GM12878 (cell line): ENCODE results near the gene TMEM207. TPM values are rescaled to one million over a fixed set of nuclear protein-coding genes. Genes with fewer than 3 reads are reported as not detected.

Experiments used
- ATAC-seq: fragments of 200-7000 bp; cut with Tn5 transposase; 3 replicates; pipeline ENCODE4 v1.9.1; 2020; ENCODE audit warnings: mild to moderate bottlenecking, moderate library complexity
- BruUV-seq: library from RNA; stranded (reverse); fragments of 400-500 nt; replicated peaks from 2 replicates; lab custom pipeline; 2021; lab: Mats Ljungman, UMichigan
- CTCF ChIA-PET: fragments of 300-600 bp; sonication (Branson Sonifier 250); formaldehyde crosslinking; extraction: SDS; loops from one replicate; lab custom pipeline; 2021; ENCODE audit warnings: inconsistent platforms; lab: Yijun Ruan, JAX
- POLR2A ChIA-PET: fragments of 350-600 bp; formaldehyde crosslinking; extraction: SDS; loops from one replicate; lab custom pipeline; 2021; ENCODE audit warnings: inconsistent platforms; lab: Charles Lee
- RAD21 ChIA-PET: fragments of 300-600 bp; sonication (Branson Sonifier 250); formaldehyde crosslinking; loops from one replicate; lab custom pipeline; 2023; ENCODE audit warnings: antibody characterized with exemption; ENCODE audit not compliant: unreplicated experiment; lab: Charles Lee
- SMC1A ChIA-PET: fragments of 300-600 bp; sonication (Branson Sonifier 250); formaldehyde crosslinking; loops from one replicate; lab custom pipeline; 2023; ENCODE audit not compliant: unreplicated experiment, uncharacterized antibody; lab: Charles Lee
- DNase-seq: peaks from one replicate; pipeline ENCODE4 v3.0.0-alpha.2; 2011; ENCODE audit warnings: low read depth, low spot score
- FAIRE-seq: peaks from 3 replicates; lab custom pipeline; 2011; peaks lifted over from hg19 to GRCh38; lab: Jason Lieb, UNC
- H2AFZ ChIP-seq: 2 replicates; pipeline ENCODE4 v1.6.0; 2011; ENCODE audit warnings: low read depth, low read length, control low read depth; ENCODE audit not compliant: control insufficient read depth
- H3K27ac ChIP-seq: 2 replicates; pipeline ENCODE4 v1.5.1; 2011; ENCODE audit warnings: control low read depth; ENCODE audit not compliant: control insufficient read depth, insufficient read depth
- H3K27me3 ChIP-seq, 2 experiments: replicated peaks in 1 of 2; 2 replicates each; pipeline versions ENCODE4 v1.6.0 to v1.6.1; 2011; ENCODE audit warnings: low read length in 1 of 2; ENCODE audit not compliant: control insufficient read depth in 2 of 2, insufficient read depth in 2 of 2
- H3K36me3 ChIP-seq, 2 experiments: 2 replicates each; pipeline ENCODE4 v1.5.1; 2011; ENCODE audit warnings: low read length in 1 of 2; ENCODE audit not compliant: control insufficient read depth in 2 of 2, insufficient read depth in 2 of 2
- H3K4me1 ChIP-seq: 2 replicates; pipeline ENCODE4 v1.6.1; 2011; ENCODE audit warnings: mild to moderate bottlenecking, low read length, moderate library complexity, mixed read lengths; ENCODE audit not compliant: control insufficient read depth, insufficient read depth
- H3K4me2 ChIP-seq: 2 replicates; pipeline ENCODE4 v1.6.0; 2011; ENCODE audit warnings: control low read depth; ENCODE audit not compliant: control insufficient read depth, insufficient read depth
- H3K4me3 ChIP-seq: fragments of 200-600 bp; sonication (generic); 2 replicates; pipeline ENCODE4 v1.5.1; 2016
- H3K79me2 ChIP-seq: 2 replicates; pipeline ENCODE4 v1.6.0; 2011; ENCODE audit warnings: low read length; ENCODE audit not compliant: control insufficient read depth, insufficient read depth
- H3K9ac ChIP-seq: 2 replicates; pipeline ENCODE4 v1.8.0; 2011; ENCODE audit warnings: low read length, control low read depth, mixed read lengths; ENCODE audit not compliant: control insufficient read depth, insufficient read depth
- H3K9me3 ChIP-seq: replicated peaks from 3 replicates; pipeline ENCODE4 v1.5.1; 2011; ENCODE audit warnings: mild to moderate bottlenecking, low read length; ENCODE audit not compliant: control insufficient read depth, insufficient read depth
- H4K20me1 ChIP-seq: 2 replicates; pipeline ENCODE4 v1.6.0; 2011; ENCODE audit not compliant: control insufficient read depth, insufficient read depth
- ATF3 ChIP-seq: IDR thresholded peaks from 2 replicates; pipeline ENCODE4 v1.6.1; 2011; ENCODE audit warnings: low read depth, mild to moderate bottlenecking, low read length, moderate library complexity, borderline replicate concordance; ENCODE audit errors: extremely low read depth
- DPF2 ChIP-seq: fragments of 450-650 bp; IDR thresholded peaks from 2 replicates; pipeline ENCODE4 v1.6.1; 2017; ENCODE audit warnings: mild to moderate bottlenecking
- E2F4 ChIP-seq: IDR thresholded peaks from 2 replicates; pipeline ENCODE4 v1.6.1; 2012; ENCODE audit warnings: low read depth, low read length, improper control_type of control experiment
- HSF1 ChIP-seq: fragments of 150-350 bp; IDR thresholded peaks from 2 replicates; pipeline ENCODE4 v1.6.1; 2014; ENCODE audit warnings: mild to moderate bottlenecking, low read depth, low read length
- MYB ChIP-seq: fragments of 150-350 bp; IDR thresholded peaks from 2 replicates; pipeline ENCODE4 v1.6.1; 2014; ENCODE audit warnings: mild to moderate bottlenecking, low read depth, low read length, borderline replicate concordance
- NBN ChIP-seq: fragments of 450-650 bp; IDR thresholded peaks from 2 replicates; pipeline ENCODE4 v1.6.1; 2016
- NR2C1 ChIP-seq: fragments of 450-650 bp; IDR thresholded peaks from 2 replicates; pipeline ENCODE4 v1.6.1; 2017; ENCODE audit warnings: antibody characterized with exemption, mild to moderate bottlenecking, moderate library complexity
- NRF1 ChIP-seq: conservative IDR thresholded peaks from 2 replicates; pipeline ENCODE4 v1.6.1; 2011; ENCODE audit warnings: mild to moderate bottlenecking, low read depth, low read length, improper control_type of control experiment
- PBX3 ChIP-seq: IDR thresholded peaks from 2 replicates; pipeline ENCODE4 v1.6.1; 2011; ENCODE audit warnings: mild to moderate bottlenecking, low read depth, low read length, moderate library complexity; ENCODE audit not compliant: insufficient replicate concordance
- PRDM15 ChIP-seq: fragments of 450-650 bp; formaldehyde crosslinking; IDR thresholded peaks from 2 replicates; pipeline ENCODE4 v1.4.0; 2020; ENCODE audit warnings: mild to moderate bottlenecking, moderate library complexity
- RCOR1 ChIP-seq: conservative IDR thresholded peaks from 2 replicates; pipeline ENCODE4 v1.6.1; 2012; ENCODE audit warnings: low read depth, low read length, improper control_type of control experiment
- SMAD1 ChIP-seq: fragments of 450-650 bp; IDR thresholded peaks from 2 replicates; pipeline ENCODE4 v1.6.1; 2018; ENCODE audit warnings: mild to moderate bottlenecking, low read depth; ENCODE audit not compliant: partially characterized antibody
- SREBF2 ChIP-seq: IDR thresholded peaks from 2 replicates; pipeline ENCODE4 v1.6.1; 2012; ENCODE audit warnings: mild to moderate bottlenecking, low read length
- SRF ChIP-seq, 2 experiments: IDR thresholded peaks; 2 replicates each; pipeline ENCODE4 v1.6.1; 2011; ENCODE audit warnings: low read depth in 2 of 2, low read length in 2 of 2, mild to moderate bottlenecking in 1 of 2, moderate library complexity in 1 of 2
- SUZ12 ChIP-seq: fragments of 200-600 bp; sonication (generic); IDR thresholded peaks from one replicate; pipeline ENCODE4 v1.6.1; 2018; ENCODE audit warnings: antibody characterized with exemption, mild to moderate bottlenecking; ENCODE audit not compliant: unreplicated experiment
- WGBS: methylation state at CpG from one replicate; pipeline ENCODE4 v1.1.6; 2016; ENCODE audit warnings: low lambda C conversion rate; ENCODE audit not compliant: insufficient replicate concordance, insufficient coverage; ENCODE audit errors: missing lambda C conversion rate; 5-methylcytosine and 5-hydroxymethylcytosine counted together
- in situ Hi-C: fragments of 300-500 bp; cut with MboI; formaldehyde crosslinking; loops from 9 replicates; pipeline ENCODE4 v1.14.3; 2018; ENCODE audit warnings: mixed read lengths
- intact Hi-C: fragments of 100-400 bp; cut with micrococcal nuclease; formaldehyde crosslinking; loops from one replicate; pipeline ENCODE4 v1.14.2; 2022; ENCODE audit not compliant: unreplicated experiment
- polyA plus RNA-seq, 11 experiments: library from polyadenylated mRNA; depleted of rRNA in 4 of 11; unstranded in 6 of 11; stranded (reverse) in 5 of 11; fragments of >200 nt; fragmentation: Nextera tagmentation in 4 of 11; fragmentation: Illumina TruSeq in 1 of 11; extraction: Ambion mirVana in 4 of 11; extraction: Trizol in 1 of 11; gene quantifications; 1 replicate in 1 of 11; 2 replicates in 10 of 11; pipeline versions ENCODE4 v1.2.1 to v1.2.3, GENCODE V29; 2011 to 2016; ENCODE audit warnings: inconsistent platforms in 2 of 11, missing spikeins in 2 of 11, low read depth in 1 of 11
- total RNA-seq, 4 experiments: library from RNA; depleted of rRNA in 3 of 4; stranded (reverse); fragments of >200 nt in 3 of 4; fragmentation: Illumina TruSeq in 1 of 4; extraction: Trizol in 1 of 4; gene quantifications; 2 replicates each; pipeline versions ENCODE4 v1.2.1 to v1.2.3, GENCODE V29; 2013 to 2021

TMEM207 gene
- total and polyA plus RNA-seq, 10 of the 15 experiments (the other 5 are each of a cell fraction or from before 2014, with no cell fraction given): not detected

GRCh38 chr3:190430906-190431305, 18.8 kb downstream of the TMEM207 start (continued):
- TF ChIP-seq MYB: no peak
- TF ChIP-seq ATF3: no peak
- no peak for TF ChIP-seq PRDM15 (CRISPR knock-in tag)
- TF ChIP-seq SREBF2: no peak
- TF ChIP-seq RCOR1: no peak
- TF ChIP-seq DPF2: no peak
- no peak for TF ChIP-seq SUZ12
- no peak for TF ChIP-seq NBN
- no peak for TF ChIP-seq SMAD1
- TF ChIP-seq NRF1: no peak

GRCh38 chr3:190429681-190430080, 20.0 kb downstream of the TMEM207 start:
- CTCF ChIA-PET: interaction anchor here (0.8 kb wide), 1 partner anchor 127 kb away, joined by 3 read pairs; no protein-coding TSS in a partner anchor
- H3K79me2 ChIP-seq: no peaks in the 10 kb centered on the region
- no peak overlapping the region for H2AFZ ChIP-seq
- H4K20me1 ChIP-seq: no peaks in the 10 kb centered on the region
- H3K9ac ChIP-seq: no peak overlapping the region
- ATAC-seq: no peak
- 34% methylated on average over 2 of the region's 2 CpGs for WGBS
- in situ Hi-C loops (no loop called here), intact Hi-C loops (no loop called here)
- POLR2A ChIA-PET: no interaction called here
- H3K36me3 ChIP-seq: no peaks in the 10 kb centered on the region
- H3K4me2 ChIP-seq: no peak overlapping the region
- no peak for DNase-seq
- H3K4me1 ChIP-seq: peaks cover 6% of the 10 kb centered on the region
- H3K27ac ChIP-seq: no peak overlapping the region
- H3K27me3 ChIP-seq: no peaks in the 10 kb centered on the region
- peak; percentile 18 for FAIRE-seq
- no peak overlapping the region for H3K4me3 ChIP-seq
- BruUV-seq: no TSS peak
- RAD21 ChIA-PET: no interaction called here
- no peaks in the 10 kb centered on the region for H3K9me3 ChIP-seq
- SMC1A ChIA-PET: interaction anchor here (0.6 kb wide), 1 partner anchor 16 kb away, joined by 3 read pairs; no protein-coding TSS in a partner anchor
- TF ChIP-seq HSF1 (no peak), E2F4 (no peak), PBX3 (no peak), SRF (IDR thresholded peaks at IDR 0.05; ENCODE audit: low read depth in 2 of 2, low read length in 2 of 2) (no peak), NR2C1 (no peak)
